ENCODE measurements around the gene CNOT1.
"Not testable (repeated sequence)": the region's sequence is repeated elsewhere in the genome, so short reads cannot be mapped to it uniquely, and the experiment has no call there.

The CNOT1 gene

DNA sequence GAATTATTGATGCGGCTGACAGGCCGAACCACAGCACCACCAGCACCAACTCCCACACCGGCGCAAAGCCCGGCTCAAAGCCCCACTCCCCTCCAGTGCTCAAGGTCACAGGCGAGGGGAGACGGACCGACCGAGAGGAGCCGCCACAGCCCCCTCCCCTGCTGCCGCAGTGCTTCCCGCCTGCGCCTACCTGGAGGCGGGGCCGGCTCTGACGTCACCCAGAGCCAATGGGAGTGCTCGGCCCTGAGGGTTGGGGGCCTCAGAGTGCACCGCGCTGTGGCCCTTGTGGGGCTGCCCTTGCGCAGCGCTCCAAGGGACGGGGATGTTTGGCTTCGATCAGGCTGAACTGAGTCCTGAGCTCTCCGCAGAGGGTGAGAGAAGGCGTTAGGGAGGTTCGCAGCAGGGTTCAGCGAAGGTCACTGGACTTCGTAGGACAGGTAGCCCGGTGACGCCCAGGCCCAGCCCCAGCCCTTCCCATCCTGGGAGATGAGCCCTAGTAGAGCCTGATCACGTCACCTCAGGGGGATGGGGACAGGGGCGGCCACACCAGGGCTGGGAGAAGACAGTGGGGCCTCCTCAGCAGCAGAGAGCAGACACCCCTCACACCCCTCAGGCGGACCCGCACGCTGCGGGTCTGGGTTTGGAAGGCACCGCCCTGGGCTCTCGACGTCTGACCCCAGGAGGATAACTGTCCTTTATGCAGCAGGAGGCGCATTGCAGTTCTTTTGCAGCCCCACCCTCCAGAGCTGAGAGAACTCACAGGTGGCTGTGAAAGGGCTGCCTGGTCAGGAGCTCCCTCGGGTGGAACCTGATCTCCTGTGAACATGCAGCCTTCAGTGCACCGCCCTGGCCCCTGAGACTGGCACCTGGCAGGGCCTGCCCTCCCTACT, 128.1 kb downstream of the CNOT1 start:
- peak; percentile 47 for DNase-seq

DNA sequence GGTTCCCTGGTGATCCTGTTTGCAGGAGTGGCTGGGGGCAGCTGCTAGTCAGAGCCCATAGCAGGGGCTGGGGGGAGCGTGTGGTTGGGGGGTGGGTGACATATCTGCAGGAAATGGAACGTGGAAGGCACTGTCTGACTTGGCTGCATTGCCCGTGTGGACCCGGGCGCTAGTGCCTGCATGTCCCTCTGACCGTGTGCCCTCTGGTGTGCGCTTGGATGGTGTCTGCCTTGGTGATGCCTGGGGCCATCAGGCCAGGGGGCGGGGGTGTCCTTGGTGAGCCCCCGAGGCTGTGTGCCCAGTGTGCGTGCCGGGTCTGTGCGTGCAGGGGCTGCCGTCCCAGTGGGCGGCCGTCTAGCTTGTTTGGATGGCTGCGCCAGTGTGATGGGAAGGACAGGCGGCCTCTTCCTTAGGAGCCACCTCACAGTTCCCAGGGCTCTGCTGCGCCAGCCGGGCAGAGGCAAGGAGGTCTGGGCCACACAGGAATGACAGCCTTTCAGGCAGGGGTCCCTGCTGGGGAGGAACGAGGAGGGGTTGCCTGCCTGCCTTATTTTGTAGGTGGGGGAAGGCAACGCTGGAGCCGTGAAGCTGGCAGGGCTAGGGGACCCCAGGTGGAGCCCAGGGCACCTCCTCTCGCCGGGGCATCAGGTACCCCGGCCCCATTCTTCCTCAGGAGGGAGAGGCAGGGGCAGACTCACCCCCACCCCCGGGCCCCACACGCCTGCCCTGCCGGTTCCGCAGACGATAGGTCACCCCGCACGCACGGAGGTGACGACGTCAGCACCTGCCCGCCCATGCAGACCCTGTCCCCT, 129.0 kb downstream of the CNOT1 start:
- no peak for DNase-seq

DNA sequence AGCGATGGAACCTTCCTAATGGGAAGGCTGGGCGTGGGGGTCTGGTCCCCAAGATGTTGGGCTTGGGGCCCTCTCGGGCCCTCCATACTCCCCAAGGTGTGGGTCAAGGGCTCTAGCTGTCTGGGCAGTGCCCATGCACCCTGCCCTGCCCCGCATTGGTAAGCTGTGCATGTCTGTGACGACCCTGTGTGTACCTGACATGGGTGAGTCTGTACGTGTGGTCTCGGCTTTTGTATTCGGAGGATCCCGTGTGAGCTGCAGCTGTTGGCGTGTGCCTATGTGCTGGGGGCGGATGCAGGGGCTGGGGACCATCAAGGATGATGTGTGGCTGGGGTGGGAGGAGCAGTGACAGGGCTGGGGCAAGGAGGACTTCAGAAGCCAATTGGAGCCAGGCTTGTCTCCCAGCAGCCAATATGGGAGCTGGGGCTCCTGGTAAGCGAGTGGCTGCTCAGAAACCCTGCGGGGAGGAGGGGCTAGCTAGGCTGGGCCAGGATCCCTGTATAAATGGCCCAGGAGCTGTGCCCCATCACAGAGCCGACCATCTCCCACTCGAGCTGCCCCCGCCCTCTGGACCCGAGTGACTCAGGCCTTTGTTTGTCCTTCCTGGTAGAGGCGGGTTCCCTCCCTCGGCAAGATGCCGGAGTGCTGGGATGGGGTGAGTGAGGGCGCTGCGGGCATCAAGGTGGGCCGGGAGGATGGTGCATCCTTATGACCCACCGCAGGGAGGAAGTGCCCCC, 129.8 kb downstream of the CNOT1 start, which contains the start of gene NDRG4:
TSS of gene NDRG4 (plus strand) at position 529 of the 737 bp plus-strand sequence. CDS start at position 635, 106 bp downstream.
- peak; percentile 34 for DNase-seq

DNA sequence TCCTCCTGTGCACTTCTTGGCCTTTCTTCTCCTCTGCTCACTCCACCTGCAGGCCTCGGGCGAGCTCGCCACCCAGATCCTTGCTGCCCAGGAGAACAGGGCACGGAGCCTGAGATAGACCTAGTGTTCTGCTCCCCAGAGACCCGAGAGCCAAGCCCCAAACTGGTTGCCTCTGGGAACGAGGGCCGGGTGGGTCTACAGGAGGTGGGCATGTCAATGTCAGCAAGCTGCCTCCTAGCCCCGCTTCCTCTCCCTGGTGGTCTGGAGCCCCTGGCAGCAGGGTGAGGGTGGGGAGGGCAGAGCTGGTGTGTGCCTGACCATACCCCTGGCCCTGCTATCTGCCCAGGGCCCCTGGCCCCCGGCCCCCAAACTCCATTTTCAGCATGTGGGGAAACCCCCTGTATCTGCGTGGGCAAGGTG, 130.5 kb downstream of the CNOT1 start:
- no peak for DNase-seq

DNA sequence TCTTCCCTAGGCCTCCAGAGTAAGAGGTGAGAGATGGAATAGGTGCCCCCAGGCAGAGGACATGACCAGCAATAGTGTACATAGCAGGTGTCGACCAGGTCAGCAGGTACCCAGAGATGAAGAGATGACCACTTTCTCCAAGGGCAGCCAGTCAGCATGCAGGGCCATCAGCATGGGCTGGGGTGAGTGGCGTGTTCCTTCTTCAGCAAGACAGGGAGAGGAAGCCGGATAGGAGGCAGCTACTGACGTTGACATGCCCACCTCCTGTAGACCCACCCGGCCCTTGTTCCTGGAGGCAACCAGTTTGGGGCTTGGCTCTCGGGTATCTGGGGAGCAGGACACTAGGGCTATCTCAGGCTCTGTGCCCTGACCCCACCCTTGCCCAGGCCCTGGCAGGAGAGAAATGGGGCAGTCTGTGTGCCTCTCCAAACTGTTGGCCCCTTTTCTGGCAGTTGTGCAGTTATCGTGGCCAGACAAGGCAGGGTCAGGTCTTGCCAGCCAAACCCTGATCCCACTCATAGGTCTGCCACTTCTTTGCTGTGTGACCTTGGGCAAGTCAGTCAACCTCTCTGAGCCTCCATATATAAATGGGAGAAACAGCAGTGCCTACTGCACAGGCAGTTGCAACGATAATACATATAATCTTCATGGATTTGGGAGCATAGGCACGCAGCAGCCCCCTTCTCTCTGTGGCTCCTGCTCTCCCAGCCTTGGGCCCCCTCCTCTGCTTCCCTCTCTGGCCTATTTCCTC, 131.1 kb downstream of the CNOT1 start:
- DNase-seq = no peak

DNA sequence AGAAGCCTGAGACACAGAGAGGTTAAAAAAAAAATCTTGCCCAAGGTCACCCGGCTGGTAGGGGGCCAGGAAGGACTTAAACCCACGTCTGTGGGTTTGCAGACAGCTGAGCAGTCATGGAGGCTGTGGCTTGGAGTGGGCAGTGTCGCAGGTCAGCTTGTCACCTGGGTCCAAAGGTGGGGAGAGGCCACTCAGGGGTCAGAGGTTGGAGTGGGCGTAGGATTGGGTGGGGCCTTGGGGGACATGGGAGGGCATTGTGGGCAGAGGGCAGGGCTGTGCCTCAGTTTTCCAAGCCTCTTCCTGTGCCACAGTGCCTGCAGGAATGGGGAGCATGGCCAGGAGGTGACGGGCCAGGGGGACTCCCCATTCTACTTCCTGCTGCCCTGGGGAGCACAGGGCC, 131.7 kb downstream of the CNOT1 start:
- no peak for DNase-seq

DNA sequence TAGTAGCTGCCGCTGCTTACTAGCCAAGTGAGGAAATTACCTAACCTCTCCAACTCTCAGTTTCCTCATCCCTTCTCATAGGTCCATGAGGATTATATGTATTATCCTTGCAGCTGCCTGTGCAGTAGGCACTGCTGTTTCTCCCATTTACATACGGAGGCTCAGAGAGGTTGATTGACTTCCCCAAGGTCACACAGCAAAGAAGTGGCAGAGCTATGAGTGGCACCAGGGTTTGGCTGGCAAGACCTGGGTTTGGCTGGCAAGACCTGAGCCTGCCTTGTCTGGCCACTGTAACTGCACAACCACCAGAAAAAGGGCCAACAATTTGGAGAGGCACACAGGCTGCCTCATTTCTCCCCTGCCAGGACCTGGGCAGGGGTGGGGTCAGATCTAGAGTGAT, 132.2 kb downstream of the CNOT1 start:
- DNase-seq = no peak

DNA sequence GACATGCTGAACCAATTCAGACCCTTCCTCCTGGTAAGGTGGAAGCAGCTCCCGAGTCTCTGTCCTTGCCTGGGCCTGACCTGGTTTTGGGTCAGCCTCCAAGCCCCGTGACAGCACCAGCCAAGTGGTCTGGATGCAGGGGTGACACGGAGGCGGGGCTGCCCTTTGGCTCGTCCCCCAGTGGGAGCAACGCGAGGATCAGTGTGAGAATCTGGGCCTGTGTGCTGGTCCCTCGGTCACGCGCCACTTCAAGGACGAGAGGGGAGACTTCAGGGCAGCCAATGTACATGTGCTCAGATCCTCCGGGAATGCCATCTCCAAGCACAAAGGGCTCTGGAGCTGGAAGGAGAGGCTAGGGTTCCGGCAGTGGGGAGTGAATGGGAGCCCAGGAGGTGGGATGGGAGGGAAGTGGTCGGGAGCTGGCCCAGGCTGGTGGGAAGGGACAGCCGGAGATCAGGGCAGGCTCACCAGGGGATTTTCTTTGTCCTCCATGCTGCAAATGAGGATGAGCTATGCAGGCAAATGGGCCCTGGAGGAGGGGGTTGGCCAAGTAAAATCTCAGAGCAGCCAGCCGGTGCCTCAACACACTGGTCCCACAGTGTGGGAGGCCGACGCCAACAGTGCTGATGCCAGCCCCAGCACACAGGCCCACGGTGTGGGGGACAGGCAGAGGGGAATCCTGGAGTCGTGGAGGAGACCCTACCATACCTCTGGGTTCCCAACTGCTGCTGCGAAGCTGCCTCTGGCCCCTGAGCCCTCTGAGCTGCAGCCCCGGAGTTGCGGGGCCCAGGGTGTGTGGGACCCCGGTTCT, 133.9 kb downstream of the CNOT1 start:
- no peak for DNase-seq

DNA sequence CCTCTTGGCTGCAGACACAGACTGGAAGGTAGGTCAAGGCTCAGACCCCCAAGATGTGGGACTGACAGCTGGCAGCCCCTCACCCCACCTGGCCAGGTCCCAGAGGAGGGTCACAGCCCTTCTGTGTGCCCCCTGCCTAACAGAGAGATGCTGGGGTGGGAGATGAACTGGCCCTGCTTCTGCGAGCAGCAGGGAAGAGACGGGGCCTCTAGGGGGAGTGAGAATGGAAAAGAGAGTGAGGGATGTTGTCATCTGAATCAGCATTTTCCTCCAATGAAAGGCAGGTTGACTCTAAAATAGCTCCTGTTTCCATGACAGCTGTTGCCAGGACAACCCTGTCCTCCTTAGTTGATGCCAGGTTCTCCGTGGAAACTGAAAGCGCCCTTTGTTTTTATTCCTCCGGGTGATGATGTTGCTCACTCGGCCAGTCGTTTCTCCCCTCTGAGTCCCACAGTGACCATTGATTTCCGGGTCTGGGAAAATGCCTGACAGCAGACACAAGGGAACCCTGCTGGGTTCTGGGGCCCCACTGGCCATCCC, 134.6 kb downstream of the CNOT1 start:
- DNase-seq = peak; percentile 62

DNA sequence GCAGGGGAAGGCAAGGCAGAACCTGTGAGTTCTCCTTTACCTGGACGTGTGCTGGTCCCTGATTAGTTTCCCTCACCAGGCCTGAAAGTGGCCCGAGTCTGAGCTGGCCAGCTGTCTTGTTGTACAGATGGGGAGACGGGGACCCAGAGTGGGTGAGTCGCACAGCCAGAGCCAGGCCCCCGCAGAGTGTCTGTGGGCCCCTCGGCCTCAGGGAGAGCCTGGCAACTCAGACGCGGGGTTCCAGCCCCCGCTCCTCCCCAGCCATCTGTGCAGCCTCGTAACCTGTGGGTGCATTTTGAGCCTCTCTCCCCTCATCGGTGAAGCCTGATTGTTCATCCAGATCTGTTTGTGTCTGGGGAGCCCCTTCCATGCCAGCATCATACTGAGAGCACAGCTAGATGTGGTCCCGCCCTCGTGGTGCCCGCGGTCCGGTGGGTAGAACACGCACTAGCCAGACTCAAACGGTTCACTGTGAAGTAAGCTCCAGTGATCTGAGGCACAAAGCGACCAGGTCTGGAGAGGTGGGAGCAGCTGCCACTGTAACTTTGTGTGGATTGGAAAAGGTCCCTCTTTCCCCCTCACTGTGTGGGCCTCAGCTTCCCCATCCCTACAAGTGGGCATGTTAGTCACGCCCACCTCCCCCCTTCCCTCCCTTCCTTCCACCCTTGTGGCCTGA, 135.7 kb downstream of the CNOT1 start:
- DNase-seq = no peak

DNA sequence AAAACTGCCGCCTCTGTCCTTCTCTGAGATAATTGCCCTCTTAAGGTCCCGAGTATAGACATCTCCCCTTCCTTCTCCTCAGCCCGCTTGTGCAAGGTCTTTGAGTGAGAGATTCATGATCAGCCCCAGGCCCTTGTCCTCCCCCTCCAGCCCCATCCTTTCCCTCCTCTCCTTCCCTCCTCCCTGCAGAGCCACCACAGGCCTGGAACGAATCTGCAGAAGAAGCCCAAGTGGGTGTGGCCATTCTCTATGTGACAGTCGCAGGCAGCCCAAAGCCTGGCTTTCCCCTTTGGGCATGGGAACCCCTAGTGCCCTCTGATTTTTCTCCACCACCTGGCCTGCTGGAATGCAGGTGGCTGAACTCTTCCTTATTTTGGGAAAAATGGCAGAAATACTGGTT, 136.9 kb downstream of the CNOT1 start:
- no peak for DNase-seq

DNA sequence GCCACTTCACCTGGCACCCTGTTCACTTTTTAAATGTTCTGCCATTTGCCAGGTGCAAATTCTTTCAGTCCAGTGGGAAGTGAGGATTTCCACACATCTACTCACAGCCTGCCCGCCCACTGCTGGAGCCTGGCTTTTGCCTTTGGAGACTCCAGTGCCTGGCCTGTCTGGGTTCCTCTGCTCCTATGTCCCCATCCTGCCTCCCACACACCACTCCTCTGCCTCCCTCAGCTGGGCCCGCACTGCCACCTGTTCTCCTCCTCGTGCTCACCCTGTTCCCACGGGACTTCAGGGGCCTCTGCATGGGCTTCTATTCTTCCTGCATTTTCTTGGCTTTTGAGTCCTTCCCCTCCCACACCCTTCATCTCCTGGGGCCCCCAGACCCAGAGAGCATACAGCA, 137.6 kb downstream of the CNOT1 start:
- DNase-seq = no peak

DNA sequence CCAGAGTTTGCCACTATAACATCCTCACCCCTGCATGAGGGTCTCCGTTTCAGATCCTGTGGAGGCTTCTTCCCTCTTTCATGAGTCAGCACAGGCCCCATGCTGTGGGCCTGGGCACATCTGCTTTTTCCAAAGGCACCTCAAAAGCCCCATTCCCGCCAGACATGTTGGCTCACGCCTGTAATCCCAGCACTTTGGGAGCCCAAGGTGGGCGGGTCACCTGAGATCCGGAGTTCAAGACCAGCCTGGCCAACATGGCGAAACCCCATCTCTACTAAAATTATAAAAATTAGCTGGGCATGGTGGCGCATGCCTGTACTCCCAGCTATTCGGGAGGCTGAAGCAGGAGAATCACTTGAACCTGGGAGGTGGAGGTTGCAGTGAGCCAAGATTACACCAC, 139.1 kb downstream of the CNOT1 start:
- DNase-seq = not testable (repeated sequence)

DNA sequence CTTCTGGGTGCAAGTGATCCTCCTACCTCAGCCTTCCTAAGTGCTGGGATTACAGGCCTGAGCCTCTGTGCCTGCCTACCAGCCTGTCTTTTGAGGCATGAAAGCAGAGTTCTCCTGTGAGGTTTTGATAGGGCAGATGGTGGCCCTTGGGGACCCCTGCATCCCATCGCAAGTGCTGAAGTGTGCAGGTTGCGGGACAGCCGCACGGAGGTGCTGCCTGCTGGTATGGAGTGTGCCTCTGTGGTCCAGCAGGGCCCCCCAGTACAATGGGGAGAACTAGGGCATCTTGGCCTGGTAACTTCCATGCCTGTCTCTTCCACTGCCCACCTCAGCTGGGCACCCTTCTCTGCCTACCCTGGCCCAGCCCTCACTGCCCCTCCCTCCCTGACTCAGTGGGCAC, 139.6 kb downstream of the CNOT1 start:
- no peak for DNase-seq

DNA sequence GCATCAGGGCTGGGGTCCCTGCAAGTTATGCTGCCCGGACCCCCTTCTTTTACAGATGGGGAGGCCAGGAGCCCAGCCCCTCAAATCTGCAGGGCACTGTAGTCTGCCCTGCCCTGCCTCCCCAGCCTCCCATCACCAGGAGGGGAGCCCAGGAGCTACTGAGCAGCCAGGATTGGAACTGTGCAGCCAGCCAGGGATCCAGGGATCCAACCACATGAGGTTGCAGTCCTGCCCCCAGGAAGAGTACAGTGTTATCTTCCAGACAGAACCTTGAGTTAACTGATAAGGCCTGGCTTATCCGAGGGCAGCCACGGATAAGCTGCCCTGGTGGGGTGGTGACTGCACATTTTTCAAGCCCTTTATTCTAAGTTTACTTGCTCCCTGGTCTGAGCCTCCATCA, 141.1 kb downstream of the CNOT1 start:
- no peak for DNase-seq

DNA sequence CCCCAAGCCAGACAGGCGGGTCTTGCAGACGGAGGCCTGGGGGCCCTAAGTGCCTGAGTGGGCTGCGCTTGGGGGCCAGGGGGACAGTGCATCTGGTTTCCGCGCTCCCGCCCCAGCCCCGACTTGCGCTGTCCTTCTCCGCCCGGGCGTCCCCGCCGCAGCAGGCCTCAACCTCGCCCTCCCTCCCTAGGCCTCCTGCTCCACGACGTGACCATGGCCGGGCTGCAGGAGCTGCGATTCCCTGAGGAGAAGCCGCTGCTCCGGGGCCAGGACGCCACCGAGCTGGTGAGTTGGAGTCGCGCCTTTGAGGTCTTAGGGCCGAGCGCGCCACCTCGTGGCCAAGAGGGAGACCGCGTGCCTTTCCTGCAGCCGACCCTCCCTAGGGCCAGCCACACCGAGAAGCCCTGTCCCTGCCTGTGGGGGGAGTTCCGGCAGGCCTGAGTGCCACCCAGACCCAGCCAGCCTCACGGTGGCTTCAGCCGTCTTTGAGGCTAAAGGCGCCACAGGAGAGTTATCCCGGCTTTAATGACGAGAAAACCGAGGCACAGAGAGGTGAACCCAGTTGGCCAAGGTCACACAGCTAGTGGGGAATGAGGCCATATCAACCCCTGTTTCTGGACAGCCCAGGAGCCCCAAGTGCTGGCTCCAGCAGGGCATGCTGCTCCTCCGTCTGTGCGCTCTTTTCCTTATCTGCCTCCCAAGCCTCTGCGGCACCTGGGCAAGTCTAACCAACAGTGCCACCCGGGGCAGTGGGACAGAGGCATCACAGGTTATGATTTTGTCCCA, 141.9 kb downstream of the CNOT1 start:
- peak; percentile 68 for DNase-seq

DNA sequence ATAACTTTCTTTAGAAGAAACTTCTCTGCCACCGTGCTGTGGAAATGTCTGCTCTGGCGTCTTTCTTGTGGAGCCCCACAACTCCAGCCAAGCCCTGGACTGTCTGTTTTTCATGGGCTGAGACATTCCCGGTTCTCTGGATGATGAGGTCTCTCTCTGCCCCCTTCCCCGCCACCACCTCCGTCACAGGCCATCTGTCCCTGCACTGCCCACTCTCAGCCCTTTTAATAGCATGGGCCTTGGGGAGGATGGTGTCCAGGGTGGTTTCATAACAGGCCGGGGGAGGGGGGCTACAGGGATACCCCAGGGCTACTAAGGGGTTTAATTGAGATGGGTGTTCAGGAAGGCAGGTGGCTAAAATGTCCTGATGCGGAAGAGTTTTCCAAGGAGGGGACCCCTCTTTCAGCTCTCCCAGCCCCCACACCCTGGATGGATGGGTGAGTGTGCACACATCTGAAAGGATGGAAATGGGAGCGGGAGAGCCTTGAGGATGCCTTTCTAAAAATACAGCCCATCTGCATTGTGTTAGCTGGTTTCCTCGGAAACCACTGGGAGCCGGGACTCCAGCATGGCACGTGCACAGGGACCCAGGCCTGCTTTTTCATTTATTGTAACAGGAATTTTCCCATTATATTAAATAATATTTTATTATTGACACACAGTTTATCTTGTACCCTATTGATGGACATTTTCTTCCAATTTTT, 144.3 kb downstream of the CNOT1 start:
- DNase-seq = no peak

DNA sequence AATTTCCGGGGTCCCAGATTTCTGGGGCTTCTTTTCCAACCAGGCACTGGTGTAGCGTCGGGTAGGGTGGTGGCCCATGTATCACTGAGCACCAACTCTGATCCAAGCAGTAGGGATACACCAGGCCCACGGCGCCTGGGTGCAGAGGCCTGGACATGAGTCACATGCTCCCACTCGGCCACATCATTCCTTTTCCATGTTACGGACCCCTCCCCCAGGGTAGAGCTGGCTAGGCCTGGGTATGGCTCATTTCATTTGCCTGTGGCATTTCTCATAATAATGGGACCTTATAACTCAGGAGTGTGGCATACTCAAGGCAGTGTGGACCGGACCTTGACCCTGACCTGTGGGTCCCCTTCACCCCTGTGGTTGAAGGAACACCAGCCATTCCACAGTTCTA, 147.7 kb downstream of the CNOT1 start:
- no peak for DNase-seq

DNA sequence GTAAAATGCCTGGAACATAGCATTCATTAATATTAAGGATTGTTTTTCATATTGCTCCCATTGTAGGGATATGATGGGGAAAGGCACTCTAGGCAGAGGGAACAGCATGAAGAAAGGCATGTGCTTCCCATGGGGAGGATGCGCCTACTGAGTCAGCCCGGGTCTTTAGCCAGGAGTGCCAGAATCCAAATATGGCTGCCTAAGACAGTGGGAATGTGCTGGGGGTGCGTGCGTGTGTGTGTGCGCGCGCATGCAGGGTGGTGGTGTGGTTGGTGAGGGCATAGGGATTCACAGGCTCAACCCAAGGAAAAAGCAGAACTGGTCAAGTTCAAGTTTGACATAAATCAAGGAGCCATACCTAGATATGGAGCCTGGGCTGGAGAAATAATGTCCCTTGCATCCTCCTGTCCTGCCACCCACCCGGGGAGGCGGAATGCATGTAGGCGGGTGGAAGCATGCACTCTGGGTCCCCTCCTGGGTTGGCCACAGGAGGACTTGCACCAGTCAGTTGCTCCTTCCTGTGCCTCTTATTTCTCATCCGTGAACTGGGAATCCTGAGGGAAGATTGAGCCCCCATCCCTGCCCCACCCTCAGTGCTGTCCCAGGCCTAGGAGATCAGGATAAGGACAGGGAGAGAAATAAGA, 148.3 kb downstream of the CNOT1 start:
- no peak for DNase-seq
